Hepatocyte (in vitro differentiated cells): ENCODE results near the gene C5orf63. TPM values are rescaled to one million over a fixed set of nuclear protein-coding genes. Genes with fewer than 3 reads are reported as not detected.

Experiments
- DNase-seq: peaks from one replicate; pipeline ENCODE4 v3.0.0-alpha.2; 2016; ENCODE audit warnings: low spot score
- H2AFZ ChIP-seq: fragments of 200-600 bp; sonication (generic); 2 replicates; pipeline ENCODE4 v1.6.0; 2016; ENCODE audit warnings: antibody characterized with exemption, mild to moderate bottlenecking
- H3K27ac ChIP-seq: fragments of 200-600 bp; sonication (generic); 2 replicates; pipeline ENCODE4 v1.5.1; 2016; ENCODE audit warnings: mild to moderate bottlenecking
- H3K27me3 ChIP-seq: fragments of 200-600 bp; sonication (generic); 2 replicates; pipeline ENCODE4 v1.6.1; 2016
- H3K36me3 ChIP-seq: fragments of 200-600 bp; sonication (generic); replicated peaks from 2 replicates; pipeline ENCODE4 v1.5.1; 2016; ENCODE audit warnings: low read depth; ENCODE audit not compliant: insufficient read depth
- H3K4me1 ChIP-seq: fragments of 200-600 bp; sonication (generic); 2 replicates; pipeline ENCODE4 v1.5.1; 2016; ENCODE audit warnings: mild to moderate bottlenecking, moderate library complexity; ENCODE audit not compliant: insufficient read depth
- H3K4me2 ChIP-seq: fragments of 200-600 bp; sonication (generic); 2 replicates; pipeline ENCODE4 v1.6.0; 2016
- H3K4me3 ChIP-seq: fragments of 200-600 bp; sonication (generic); 2 replicates; pipeline ENCODE4 v1.5.1; 2016; ENCODE audit warnings: mild to moderate bottlenecking
- H3K79me2 ChIP-seq: fragments of 200-600 bp; sonication (generic); 2 replicates; pipeline ENCODE4 v1.6.0; 2017; ENCODE audit warnings: mild to moderate bottlenecking
- H3K9me2 ChIP-seq: fragments of 200-600 bp; sonication (generic); replicated peaks from 2 replicates; pipeline ENCODE4 v1.6.0; 2017; ENCODE audit warnings: mild to moderate bottlenecking; ENCODE audit not compliant: insufficient read depth
- H3K9me3 ChIP-seq: fragments of 200-600 bp; sonication (generic); 2 replicates; pipeline ENCODE4 v1.5.1; 2016; ENCODE audit warnings: low read depth, mild to moderate bottlenecking
- H4K20me1 ChIP-seq: fragments of 200-600 bp; sonication (generic); 2 replicates; pipeline ENCODE4 v1.6.0; 2016; ENCODE audit warnings: mild to moderate bottlenecking; ENCODE audit not compliant: insufficient read depth, poor library complexity, severe bottlenecking
- CTCF ChIP-seq: fragments of 200-600 bp; sonication (generic); IDR thresholded peaks from 2 replicates; pipeline ENCODE4 v1.5.1; 2016; ENCODE audit warnings: antibody characterized with exemption, mild to moderate bottlenecking; ENCODE audit not compliant: poor library complexity
- EZH2 ChIP-seq: fragments of 200-600 bp; sonication (generic); IDR thresholded peaks from 2 replicates; pipeline ENCODE4 v1.6.1; 2016; ENCODE audit warnings: antibody characterized with exemption, mild to moderate bottlenecking, borderline replicate concordance
- EZH2phosphoT487 ChIP-seq: fragments of 200-600 bp; sonication (generic); IDR thresholded peaks from one replicate; pipeline ENCODE4 v1.6.1; 2018; ENCODE audit warnings: antibody characterized with exemption, mild to moderate bottlenecking, low read depth, moderate library complexity; ENCODE audit not compliant: unreplicated experiment, severe bottlenecking
- WGBS: methylation state at CpG from one replicate; pipeline ENCODE4 v1.1.6; 2016; ENCODE audit warnings: low lambda C conversion rate; ENCODE audit errors: missing lambda C conversion rate; 5-methylcytosine and 5-hydroxymethylcytosine counted together
- polyA plus RNA-seq: library from polyadenylated mRNA; unstranded; fragments of >200 nt; fragmentation: Nextera tagmentation; extraction: Ambion mirVana; gene quantifications from 2 replicates; pipeline ENCODE4 v1.2.1, GENCODE V29; 2016
- total RNA-seq: library from RNA; depleted of rRNA; stranded (reverse); fragments of >200 nt; gene quantifications from 2 replicates; pipeline ENCODE4 v1.2.3, GENCODE V29; 2014

C5orf63 gene
- total and polyA plus RNA-seq, 2 experiments from 2014 or later, result 0.23 to 1.7 TPM

GRCh38 chr5:127041571-127041970, 31.7 kb downstream of the C5orf63 start:
- peak overlapping the region; percentile 82 for H3K27ac ChIP-seq
- H3K36me3 ChIP-seq, result no peaks in the 10 kb centered on the region
- no peaks in the 10 kb centered on the region for H3K9me2 ChIP-seq
- H3K4me1 ChIP-seq, result no peaks in the 10 kb centered on the region
- no peak overlapping the region for H2AFZ ChIP-seq
- TF ChIP-seq CTCF (no peak), EZH2 (no peak), EZH2phosphoT487 (no peak)
- H3K4me2 ChIP-seq, result peak overlapping the region; percentile 61
- no peak for DNase-seq
- 45% methylated on average over 3 of the region's 3 CpGs for WGBS
- no peaks in the 10 kb centered on the region for H3K9me3 ChIP-seq
- no peaks in the 10 kb centered on the region for H4K20me1 ChIP-seq
- no peak overlapping the region for H3K4me3 ChIP-seq
- H3K27me3 ChIP-seq, result no peaks in the 10 kb centered on the region
- H3K79me2 ChIP-seq, result no peaks in the 10 kb centered on the region

- no peak overlapping the region for H2AFZ ChIP-seq
- DNase-seq, result peak; percentile 56
- WGBS, result 24% methylated on average over 9 of the region's 9 CpGs
- H3K79me2 ChIP-seq, result no peaks in the 10 kb centered on the region
- no peak overlapping the region for H3K4me3 ChIP-seq
- H3K27ac ChIP-seq, result peak overlapping the region; percentile 82
- peak overlapping the region; percentile 61 for H3K4me2 ChIP-seq
- H3K36me3 ChIP-seq, result no peaks in the 10 kb centered on the region
- H3K4me1 ChIP-seq, result no peaks in the 10 kb centered on the region
- H3K27me3 ChIP-seq, result no peaks in the 10 kb centered on the region
- no peaks in the 10 kb centered on the region for H4K20me1 ChIP-seq
- H3K9me2 ChIP-seq, result no peaks in the 10 kb centered on the region
- TF ChIP-seq CTCF, result no peak
- TF ChIP-seq EZH2, result no peak
- TF ChIP-seq EZH2phosphoT487, result no peak
- no peaks in the 10 kb centered on the region for H3K9me3 ChIP-seq
Observed at GRCh38 chr5:127040796-127041520, 32.3 kb downstream of the C5orf63 start.

- H3K4me1 ChIP-seq, result no peaks in the 10 kb centered on the region
- no peaks in the 10 kb centered on the region for H3K36me3 ChIP-seq
- H3K27ac ChIP-seq, result no peak overlapping the region
- no peak overlapping the region for H2AFZ ChIP-seq
- H3K27me3 ChIP-seq, result peaks cover 6% of the 10 kb centered on the region
- H3K4me3 ChIP-seq, result no peak overlapping the region
- no peak for DNase-seq
- no peak overlapping the region for H3K4me2 ChIP-seq
- no peaks in the 10 kb centered on the region for H3K9me2 ChIP-seq
- no peaks in the 10 kb centered on the region for H3K79me2 ChIP-seq
- no peaks in the 10 kb centered on the region for H3K9me3 ChIP-seq
- WGBS, result 78% methylated on average over 4 of the region's 4 CpGs
- no peaks in the 10 kb centered on the region for H4K20me1 ChIP-seq
- no peak for TF ChIP-seq EZH2phosphoT487
Observed at GRCh38 chr5:127038550-127038949, 34.8 kb downstream of the C5orf63 start.

- TF ChIP-seq EZH2 (no peak), CTCF (no peak), EZH2phosphoT487 (no peak)
- DNase-seq, result no peak
- Histone ChIP-seq H3K79me2 (no peaks in the 10 kb centered on the region), H3K9me2 (no peaks in the 10 kb centered on the region), H2AFZ (no peak overlapping the region), H3K27ac (no peak overlapping the region), H3K9me3 (no peaks in the 10 kb centered on the region), H3K4me1 (peaks cover 11% of the 10 kb centered on the region), H3K36me3 (no peaks in the 10 kb centered on the region), H3K4me3 (no peak overlapping the region), H4K20me1 (no peaks in the 10 kb centered on the region), H3K27me3 (peaks cover 22% of the 10 kb centered on the region), H3K4me2 (peak overlapping the region; percentile 92)
- WGBS, result 91% methylated on average over 2 of the region's 2 CpGs
Observed at GRCh38 chr5:127031863-127032232, 41.5 kb downstream of the C5orf63 start.
